ENCODE data around the gene GALNT11.
"Not testable (repeated sequence)": the region's sequence is repeated elsewhere in the genome, so short reads cannot be mapped to it uniquely, and the experiment has no call there.

Gene GALNT11

GRCh38 chr7:152072421-152072820 lies 46.9 kb downstream of the GALNT11 start:
- H3K4me3 ChIP-seq (ENCODE audit: low read depth, low read length), result no peak overlapping the region
- no peak for DNase-seq (ENCODE audit: low read depth)
- TF ChIP-seq CTCF (IDR thresholded peaks at IDR 0.05; ENCODE audit: control insufficient read depth, extremely low read depth, insufficient read depth), result no peak

DNA sequence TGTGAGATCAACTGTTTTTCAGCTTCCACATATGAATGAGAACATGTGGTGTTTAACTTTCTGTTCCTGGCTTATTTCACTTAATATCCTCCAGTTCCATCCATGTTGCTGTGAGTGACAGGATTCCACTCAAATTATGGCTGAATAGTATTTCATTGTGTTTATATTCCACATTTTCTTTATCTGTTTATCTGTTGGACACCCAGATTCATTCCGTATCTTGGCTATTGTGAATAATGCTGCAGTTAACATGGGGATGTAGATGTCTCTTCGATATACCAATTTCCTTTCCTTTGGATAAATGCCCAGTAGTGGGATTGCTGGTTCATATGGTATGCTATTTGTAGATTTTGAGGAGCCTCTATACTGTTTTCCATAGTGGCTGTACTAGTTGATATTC lies 47.9 kb downstream of the GALNT11 start:
- H3K4me3 ChIP-seq (ENCODE audit: low read depth, low read length), result no peak overlapping the region
- no peak for DNase-seq (ENCODE audit: low read depth)
- TF ChIP-seq CTCF (IDR thresholded peaks at IDR 0.05; ENCODE audit: control insufficient read depth, extremely low read depth, insufficient read depth), result no peak

DNA sequence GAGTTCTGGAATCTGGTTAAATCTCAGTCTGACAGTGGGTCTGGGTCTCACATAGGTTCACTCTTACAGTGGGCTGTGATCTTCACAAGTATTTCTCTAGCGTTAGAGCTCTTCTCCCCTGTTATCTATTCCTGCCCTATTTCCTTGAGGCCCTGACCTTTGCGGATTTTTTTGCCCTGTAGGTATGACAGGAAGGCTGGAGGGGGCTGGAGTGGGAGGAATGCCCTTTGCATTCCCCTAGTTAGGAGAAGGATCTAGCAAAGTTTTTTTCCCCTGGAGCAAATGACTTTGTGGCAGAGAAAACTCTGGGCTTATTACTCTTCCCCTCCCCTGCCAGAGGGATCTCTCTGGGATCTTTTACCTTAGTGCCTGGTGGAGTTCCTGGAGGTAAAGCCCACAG lies 49.2 kb downstream of the GALNT11 start:
- TF ChIP-seq CTCF (IDR thresholded peaks at IDR 0.05; ENCODE audit: control insufficient read depth, extremely low read depth, insufficient read depth), result no peak
- no peak for DNase-seq (ENCODE audit: low read depth)
- no peak overlapping the region for H3K4me3 ChIP-seq (ENCODE audit: low read depth, low read length)

- not testable (repeated sequence) for H3K4me3 ChIP-seq (ENCODE audit: low read depth, low read length); DNase-seq (ENCODE audit: low read depth)
Measured at GRCh38 chr7:152075379-152075778, 49.9 kb downstream of the GALNT11 start.

DNA sequence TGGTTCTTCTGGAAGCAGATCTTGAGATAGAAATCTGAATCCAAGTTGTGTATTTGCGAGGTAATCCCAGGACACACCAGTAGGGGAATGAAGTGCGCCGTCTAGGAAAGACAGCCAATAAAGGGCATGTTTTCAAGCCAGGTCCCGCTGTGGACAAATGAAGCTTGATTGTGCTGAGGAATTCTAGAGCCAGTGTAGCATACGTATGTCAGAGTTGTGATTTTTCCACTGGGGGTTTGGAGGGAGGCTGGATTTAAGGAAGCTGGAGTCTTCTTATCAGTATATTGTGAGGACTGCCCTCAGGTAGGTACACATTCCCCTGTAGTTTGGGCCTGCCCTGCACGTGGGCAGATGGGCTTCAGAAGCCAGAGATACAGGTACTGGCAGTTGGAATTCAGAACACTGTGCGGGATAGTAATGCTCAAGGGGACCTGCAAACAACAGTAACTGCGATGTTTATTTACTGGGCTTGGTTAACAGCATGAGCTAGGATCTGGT lies 50.9 kb downstream of the GALNT11 start:
- peak; percentile 79 for DNase-seq (ENCODE audit: low read depth)
- no peak overlapping the region for H3K4me3 ChIP-seq (ENCODE audit: low read depth, low read length)
- TF ChIP-seq CTCF (IDR thresholded peaks at IDR 0.05; ENCODE audit: control insufficient read depth, extremely low read depth, insufficient read depth), result peak; percentile 51

DNA sequence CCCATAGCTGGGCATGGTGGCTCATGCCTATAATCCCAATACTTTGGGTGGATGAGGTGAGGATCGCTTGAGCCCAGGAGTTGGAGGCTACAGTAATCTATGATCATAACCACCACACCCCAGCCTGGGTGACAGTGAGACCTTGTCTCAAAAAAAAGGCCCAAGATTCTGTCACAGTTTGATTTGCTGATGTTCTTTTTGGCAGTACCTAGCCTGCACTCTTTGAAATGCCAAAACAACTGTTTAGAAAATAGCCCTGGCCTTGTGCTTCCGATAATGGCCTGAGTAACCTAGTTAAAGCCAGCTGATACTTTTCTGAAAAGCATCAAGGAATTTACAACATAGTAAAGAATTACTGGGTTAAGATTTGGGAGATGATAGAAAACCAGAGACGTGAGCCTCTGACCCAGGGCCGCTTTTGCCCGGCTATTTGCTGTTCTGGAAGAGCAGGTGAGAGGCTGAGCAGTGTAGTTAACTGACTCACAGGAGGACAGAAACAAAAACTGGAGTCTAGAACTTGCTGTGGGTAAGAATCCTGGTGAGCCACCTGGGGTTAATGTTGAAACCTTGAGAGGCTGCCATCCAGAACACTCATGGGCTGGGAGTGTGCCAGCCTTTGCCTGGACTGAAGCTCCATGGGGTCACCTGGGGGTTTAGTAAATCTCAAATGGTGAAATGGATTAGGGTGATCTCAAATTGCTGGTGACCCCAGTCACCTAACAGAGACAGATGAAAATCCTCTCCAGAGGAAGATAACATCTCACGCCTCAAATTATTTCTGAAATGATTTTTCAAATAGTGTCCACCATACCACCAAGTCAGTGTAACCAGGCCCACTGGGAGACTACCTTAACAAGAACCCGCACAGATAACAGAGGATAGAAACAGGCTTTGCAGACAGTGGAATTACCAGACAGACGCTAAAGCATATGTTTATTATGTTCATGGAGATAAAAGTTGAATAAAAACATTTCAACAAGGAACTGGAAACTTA lies 51.8 kb downstream of the GALNT11 start:
- DNase-seq (ENCODE audit: low read depth), result no peak
- TF ChIP-seq CTCF (IDR thresholded peaks at IDR 0.05; ENCODE audit: control insufficient read depth, extremely low read depth, insufficient read depth), result no peak

GRCh38 chr7:152078025-152078424 lies 52.6 kb downstream of the GALNT11 start:
- no peak overlapping the region for H3K4me3 ChIP-seq (ENCODE audit: low read depth, low read length)
- DNase-seq (ENCODE audit: low read depth), result no peak
- no peak for TF ChIP-seq CTCF (IDR thresholded peaks at IDR 0.05; ENCODE audit: control insufficient read depth, extremely low read depth, insufficient read depth)

More for the DNA sequence above, 51.8 kb downstream of the GALNT11 start:
- no peak overlapping the region for H3K4me3 ChIP-seq (ENCODE audit: low read depth, low read length)

All from LNCaP clone FGC (cell line).